HEK293T (cell line): ENCODE measurements around the gene STEAP4.

Experiments used
- CTCF ChIA-PET: fragments of 350-600 bp; formaldehyde crosslinking; extraction: SDS; loops from one replicate; lab custom pipeline; 2021; ENCODE audit warnings: antibody characterized with exemption, inconsistent platforms; lab: Yijun Ruan, JAX
- POLR2A ChIA-PET: fragments of 350-600 bp; formaldehyde crosslinking; extraction: SDS; loops from one replicate; lab custom pipeline; 2020; ENCODE audit warnings: antibody characterized with exemption, inconsistent platforms; lab: Yijun Ruan, JAX
- DNase-seq: peaks from one replicate; pipeline ENCODE4 v3.0.0; 2012; ENCODE audit warnings: mixed read lengths; ENCODE audit errors: extremely low spot score
- ARNT ChIP-seq: fragments of 450-650 bp; IDR thresholded peaks from 2 replicates; pipeline ENCODE4 v1.6.1; 2017; ENCODE audit warnings: mild to moderate bottlenecking
- BHLHE40 ChIP-seq: fragments of 450-650 bp; IDR thresholded peaks from 2 replicates; pipeline ENCODE4 v1.6.1; 2016; ENCODE audit warnings: mild to moderate bottlenecking, moderate library complexity, borderline replicate concordance
- CTBP1 ChIP-seq: fragments of 450-650 bp; IDR thresholded peaks from 2 replicates; pipeline ENCODE4 v1.6.1; 2016; ENCODE audit warnings: borderline replicate concordance
- ELF4 ChIP-seq: fragments of 450-650 bp; IDR thresholded peaks from 2 replicates; pipeline ENCODE4 v1.6.1; 2017; ENCODE audit warnings: antibody characterized with exemption
- FOXA1 ChIP-seq: fragments of 450-650 bp; IDR thresholded peaks from 2 replicates; pipeline ENCODE4 v1.6.1; 2016; ENCODE audit warnings: mild to moderate bottlenecking
- FOXK2 ChIP-seq: fragments of 450-650 bp; IDR thresholded peaks from 2 replicates; pipeline ENCODE4 v1.6.1; 2016; ENCODE audit warnings: mild to moderate bottlenecking
- FOXM1 ChIP-seq: fragments of 450-650 bp; IDR thresholded peaks from 2 replicates; pipeline ENCODE4 v1.6.1; 2017; ENCODE audit warnings: mild to moderate bottlenecking, borderline replicate concordance
- HDGF ChIP-seq: fragments of 450-650 bp; IDR thresholded peaks from 2 replicates; pipeline ENCODE4 v1.6.1; 2017; ENCODE audit warnings: antibody characterized with exemption, borderline replicate concordance
- L3MBTL2 ChIP-seq: fragments of 450-650 bp; conservative IDR thresholded peaks from 2 replicates; pipeline ENCODE4 v1.6.1; 2016; ENCODE audit warnings: mild to moderate bottlenecking
- LEF1 ChIP-seq: fragments of 450-650 bp; IDR thresholded peaks from 2 replicates; pipeline ENCODE4 v1.6.1; 2017; ENCODE audit warnings: mild to moderate bottlenecking, borderline replicate concordance
- NFRKB ChIP-seq: fragments of 450-650 bp; IDR thresholded peaks from 2 replicates; pipeline ENCODE4 v1.6.1; 2016; ENCODE audit warnings: mild to moderate bottlenecking, moderate library complexity
- SP1 ChIP-seq: fragments of 450-650 bp; IDR thresholded peaks from 2 replicates; pipeline ENCODE4 v1.6.1; 2017
- SUZ12 ChIP-seq: fragments of 450-650 bp; IDR thresholded peaks from 2 replicates; pipeline ENCODE4 v1.6.1; 2016; ENCODE audit warnings: mild to moderate bottlenecking
- TARDBP ChIP-seq: fragments of 450-650 bp; IDR thresholded peaks from 2 replicates; pipeline ENCODE4 v1.6.1; 2016
- ZNF384 ChIP-seq: fragments of 450-650 bp; IDR thresholded peaks from 2 replicates; pipeline ENCODE4 v1.6.1; 2016
- TF ChIP-seq, protein P1 (sequence below): fragments of 450-650 bp; IDR thresholded peaks from 2 replicates; pipeline ENCODE4 v1.6.1; 2016

STEAP4 gene

DNA sequence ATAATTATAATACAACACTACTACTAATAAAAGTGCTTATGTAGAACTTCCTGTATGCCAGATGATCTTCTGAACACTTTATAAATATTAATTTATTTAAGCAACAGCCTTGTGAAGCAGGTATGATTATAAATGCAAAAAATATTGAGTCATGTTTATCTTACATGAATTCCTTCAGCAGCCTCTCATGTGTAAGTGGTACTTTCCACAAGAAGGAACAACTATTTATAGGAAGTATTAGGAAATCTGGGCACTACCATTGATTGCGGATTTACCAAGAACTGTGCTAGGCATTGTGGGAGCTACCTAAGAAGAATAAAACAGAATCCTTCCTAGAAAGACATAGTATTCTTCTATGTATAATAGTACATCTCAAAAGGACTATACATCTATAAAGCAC is 10.7 kb upstream of the STEAP4 start:
- DNase-seq = no peak
- POLR2A ChIA-PET = no interaction called here
- CTCF ChIA-PET = no interaction called here
- TF ChIP-seq FOXK2 = no peak
- no peak for TF ChIP-seq LEF1
- no peak for TF ChIP-seq BHLHE40
- TF ChIP-seq FOXA1 = no peak
- no peak for TF ChIP-seq CTBP1
- TF ChIP-seq ARNT = no peak
- no peak for TF ChIP-seq ELF4
- TF ChIP-seq NFRKB = no peak

DNA sequence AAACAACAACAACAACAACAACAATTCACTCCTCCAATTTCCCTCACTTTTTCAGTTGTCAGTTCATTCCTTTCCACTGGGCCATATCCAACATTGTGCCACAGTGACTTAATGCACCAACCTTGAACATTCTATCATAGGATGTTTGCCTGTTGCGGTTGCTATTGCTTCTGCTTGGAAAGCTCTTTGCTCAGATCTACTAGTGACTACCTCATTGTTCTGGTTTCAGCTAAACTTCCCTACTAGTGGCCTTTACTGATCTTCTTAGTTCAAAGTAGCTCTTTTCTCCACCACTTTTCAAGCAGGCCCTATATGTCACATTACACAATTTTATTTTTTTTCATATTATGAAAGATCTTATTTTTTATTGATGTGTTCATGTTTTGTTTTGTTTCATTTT is 9.8 kb upstream of the STEAP4 start:
- CTCF ChIA-PET = no interaction called here
- TF ChIP-seq CTBP1 (no peak), ELF4 (no peak), HDGF (no peak), FOXM1 (no peak), ARNT (no peak), L3MBTL2 (no peak), TARDBP (no peak), SUZ12 (no peak), NFRKB (no peak), LEF1 (no peak), FOXA1 (no peak), ZNF384 (no peak), BHLHE40 (no peak), FOXK2 (no peak), SP1 (no peak)
- TF ChIP-seq, protein P1, sequence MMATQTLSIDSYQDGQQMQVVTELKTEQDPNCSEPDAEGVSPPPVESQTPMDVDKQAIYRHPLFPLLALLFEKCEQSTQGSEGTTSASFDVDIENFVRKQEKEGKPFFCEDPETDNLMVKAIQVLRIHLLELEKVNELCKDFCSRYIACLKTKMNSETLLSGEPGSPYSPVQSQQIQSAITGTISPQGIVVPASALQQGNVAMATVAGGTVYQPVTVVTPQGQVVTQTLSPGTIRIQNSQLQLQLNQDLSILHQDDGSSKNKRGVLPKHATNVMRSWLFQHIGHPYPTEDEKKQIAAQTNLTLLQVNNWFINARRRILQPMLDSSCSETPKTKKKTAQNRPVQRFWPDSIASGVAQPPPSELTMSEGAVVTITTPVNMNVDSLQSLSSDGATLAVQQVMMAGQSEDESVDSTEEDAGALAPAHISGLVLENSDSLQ = no peak
- POLR2A ChIA-PET = no interaction called here
- no peak for DNase-seq

DNA sequence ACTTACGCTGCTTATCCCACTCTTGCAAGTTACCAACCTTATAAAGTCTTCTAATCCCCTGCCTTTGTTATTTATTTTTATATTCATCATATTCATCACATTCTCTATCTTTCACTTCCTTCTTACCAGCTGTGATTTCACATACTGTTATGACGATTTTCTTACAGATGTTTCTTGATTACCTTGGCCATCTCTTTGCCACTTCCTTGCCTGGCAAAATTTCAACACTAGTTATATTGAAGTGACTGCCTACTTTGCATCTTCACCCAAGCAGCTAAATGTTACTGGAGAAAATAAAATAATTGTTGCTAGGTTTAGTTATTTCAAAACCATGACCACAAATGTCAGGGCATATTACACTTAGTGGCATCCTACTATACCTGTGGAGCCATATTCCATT is 8.8 kb upstream of the STEAP4 start:
- ChIA-PET POLR2A (no interaction called here), CTCF (no interaction called here)
- DNase-seq = no peak
- TF ChIP-seq FOXM1 (no peak), LEF1 (no peak), HDGF (no peak), TARDBP (no peak), FOXA1 (no peak), NFRKB (no peak), L3MBTL2 (no peak), SUZ12 (no peak)

DNA sequence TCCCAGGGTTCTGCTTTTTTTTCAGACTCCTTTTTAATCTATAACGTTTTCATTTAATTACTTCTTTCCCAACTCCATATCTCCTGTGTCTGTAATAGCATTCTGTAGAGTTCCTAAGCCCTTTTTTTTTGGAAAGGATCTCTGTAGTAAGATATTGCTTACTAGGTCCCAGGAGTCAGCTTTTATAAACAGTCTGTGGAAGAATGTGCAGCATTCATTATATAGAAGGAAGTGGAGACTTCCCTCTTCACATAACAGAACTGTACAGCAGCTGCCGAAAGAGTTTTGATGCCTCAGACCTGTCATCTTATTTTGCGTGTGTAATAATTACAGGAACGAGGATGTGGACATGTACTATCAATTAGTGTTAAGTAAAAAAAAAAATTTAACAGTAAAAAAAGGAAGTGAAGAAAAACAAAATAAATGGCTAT is 7.4 kb upstream of the STEAP4 start:
- CTCF ChIA-PET = no interaction called here
- POLR2A ChIA-PET = no interaction called here
- TF ChIP-seq HDGF = no peak
- no peak for TF ChIP-seq LEF1
- TF ChIP-seq TARDBP = no peak
- no peak for TF ChIP-seq ARNT
- no peak for TF ChIP-seq NFRKB
- DNase-seq = no peak

DNA sequence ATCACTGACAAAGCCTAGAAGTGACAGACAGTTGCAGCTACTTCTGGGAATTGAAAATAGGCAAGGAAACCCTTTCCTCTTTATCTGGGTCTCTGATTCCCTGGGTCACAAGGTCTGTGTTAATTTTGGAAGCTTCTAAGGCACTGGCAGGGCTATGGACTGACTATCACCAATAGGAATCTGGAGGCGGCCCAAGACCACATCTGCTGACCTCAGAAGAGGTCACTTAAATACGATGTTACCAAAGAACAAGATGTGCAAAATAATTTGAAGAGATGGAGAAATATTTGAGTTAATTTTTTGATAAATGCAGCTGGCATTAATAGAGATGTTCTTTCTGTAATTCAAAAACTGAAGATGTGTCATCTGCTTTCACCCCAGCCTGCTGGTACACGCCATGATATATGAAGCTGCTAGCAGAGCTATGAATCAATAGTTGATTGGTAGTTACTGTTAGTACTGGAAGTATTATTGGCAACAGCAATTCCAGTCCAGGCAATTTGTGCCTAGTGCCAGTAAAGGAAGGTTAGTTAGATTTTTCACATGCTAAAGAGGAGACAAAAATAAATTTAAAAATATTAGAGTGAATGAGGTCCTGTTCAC is 5.5 kb upstream of the STEAP4 start:
- no peak for DNase-seq
- POLR2A ChIA-PET = no interaction called here
- CTCF ChIA-PET = no interaction called here
- no peak for TF ChIP-seq FOXA1
- TF ChIP-seq CTBP1 = no peak
- no peak for TF ChIP-seq NFRKB
- no peak for TF ChIP-seq FOXK2
- TF ChIP-seq SP1 = no peak
- no peak for TF ChIP-seq SUZ12
- no peak for TF ChIP-seq FOXM1
- no peak for TF ChIP-seq HDGF
- no peak for TF ChIP-seq TARDBP
- TF ChIP-seq LEF1 = no peak
- TF ChIP-seq ARNT = no peak
- no peak for TF ChIP-seq L3MBTL2
- no peak for TF ChIP-seq ELF4
- TF ChIP-seq ZNF384 = no peak
- TF ChIP-seq, protein P1 = no peak
- no peak for TF ChIP-seq BHLHE40

DNA sequence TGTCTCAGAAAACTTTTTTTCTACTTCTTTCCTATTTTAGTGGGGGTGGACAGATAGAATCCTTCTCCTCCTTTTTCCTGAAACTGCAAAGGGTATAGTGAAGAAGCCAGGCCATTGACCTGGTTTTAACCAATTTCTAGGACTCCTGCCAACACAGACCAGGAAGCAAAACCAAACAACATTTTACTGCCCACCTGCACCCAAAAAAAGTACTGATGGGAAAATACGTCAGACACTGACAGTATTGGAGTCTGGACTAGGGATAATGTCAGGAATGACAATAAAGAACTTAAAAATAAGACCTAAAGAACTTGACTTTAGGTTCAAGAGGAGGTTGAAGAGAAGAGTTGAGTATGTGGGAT is 5.0 kb upstream of the STEAP4 start:
- DNase-seq = no peak
- ChIA-PET POLR2A (no interaction called here), CTCF (no interaction called here)
- TF ChIP-seq FOXK2 (no peak), TARDBP (no peak), CTBP1 (no peak), ZNF384 (no peak), HDGF (no peak), NFRKB (no peak), FOXA1 (no peak)

DNA sequence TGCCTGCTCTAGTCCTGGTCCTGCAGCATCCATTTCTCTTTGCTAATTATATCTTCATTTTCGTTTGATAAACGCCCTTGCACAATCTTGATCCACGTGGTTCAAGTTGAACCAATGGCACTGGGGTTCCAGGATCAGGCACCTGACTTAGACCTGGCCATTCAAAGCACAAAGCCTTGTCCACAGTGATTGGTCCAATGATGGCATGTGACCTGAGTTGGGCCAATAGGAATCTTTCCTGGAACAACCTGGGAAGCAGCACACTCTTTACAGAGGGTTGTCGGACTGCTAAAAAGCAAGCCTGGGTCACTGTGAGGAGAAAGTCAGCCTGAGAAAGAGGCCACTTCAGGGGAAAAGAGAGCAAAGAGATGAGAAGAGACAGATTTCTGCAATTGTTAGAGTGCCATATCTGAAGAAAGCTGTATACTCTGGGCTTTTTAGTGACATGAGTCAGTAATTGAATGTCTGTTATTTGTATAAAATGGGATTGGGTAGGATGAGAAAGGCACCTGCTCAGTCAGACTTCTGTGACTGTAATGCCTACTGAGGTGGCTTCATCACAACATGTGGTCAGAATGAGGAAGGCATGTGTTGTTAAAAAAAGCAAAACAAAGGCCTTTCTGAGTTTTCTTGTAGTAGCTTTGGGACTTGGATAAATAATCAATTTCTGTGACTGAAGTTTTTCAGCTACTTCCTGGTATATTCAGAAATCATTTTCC is 4.4 kb upstream of the STEAP4 start:
- ChIA-PET CTCF (no interaction called here), POLR2A (no interaction called here)
- DNase-seq = no peak
- TF ChIP-seq LEF1 (no peak), HDGF (no peak), ZNF384 (no peak), NFRKB (no peak), SP1 (no peak), CTBP1 (no peak), BHLHE40 (no peak), L3MBTL2 (no peak), SUZ12 (no peak), TARDBP (no peak), ARNT (no peak), ELF4 (no peak), FOXA1 (no peak)
- TF ChIP-seq, protein P1 = no peak
